Suprapubic skin (tissue), 4 donors: ENCODE results near the gene LIPC. TPM values are rescaled to one million over a fixed set of nuclear protein-coding genes. Genes with fewer than 3 reads are reported as not detected.

ENCODE experiments used
- DNase-seq, 2 donors: peaks; one replicate each; pipeline ENCODE4 v3.0.0-alpha.2; 2019; ENCODE audit warnings: low spot score in 2 of 2
- H3K27ac ChIP-seq: fragments of 200-600 bp; sonication (generic); one replicate; pipeline ENCODE4 v1.5.1; 2019
- H3K27me3 ChIP-seq: fragments of 200-600 bp; sonication (generic); one replicate; pipeline ENCODE4 v1.5.1; 2019
- H3K36me3 ChIP-seq: fragments of 200-600 bp; sonication (generic); one replicate; pipeline ENCODE4 v1.5.1; 2019
- H3K4me1 ChIP-seq: fragments of 200-600 bp; sonication (generic); one replicate; pipeline ENCODE4 v1.5.1; 2019
- H3K4me3 ChIP-seq: fragments of 200-600 bp; sonication (generic); one replicate; pipeline ENCODE4 v1.5.1; 2019; ENCODE audit warnings: mild to moderate bottlenecking
- H3K9me3 ChIP-seq: fragments of 200-600 bp; sonication (generic); one replicate; pipeline ENCODE4 v1.5.1; 2019
- CTCF ChIP-seq, 2 donors: fragments of 200-600 bp in 1 of 2; fragments of 450-650 bp in 1 of 2; sonication (generic) in 1 of 2; IDR thresholded peaks; one replicate each; pipeline ENCODE4 v1.5.1; 2016 to 2019; ENCODE audit warnings: antibody characterized with exemption in 2 of 2, mild to moderate bottlenecking in 1 of 2, moderate library complexity in 1 of 2
- EP300 ChIP-seq: sonication (generic); formaldehyde crosslinking; IDR thresholded peaks from one replicate; pipeline ENCODE4 v1.6.1; 2017; ENCODE audit warnings: antibody characterized with exemption
- POLR2A ChIP-seq, 2 donors: fragments of 450-650 bp; IDR thresholded peaks; one replicate each; pipeline ENCODE4 v1.6.1; 2017; ENCODE audit warnings: antibody characterized with exemption in 2 of 2, mild to moderate bottlenecking in 2 of 2, moderate library complexity in 2 of 2
- POLR2AphosphoS5 ChIP-seq, 3 donors: sonication (generic); formaldehyde crosslinking; IDR thresholded peaks; one replicate each; pipeline ENCODE4 v1.6.1; 2017; ENCODE audit warnings: antibody characterized with exemption in 3 of 3
- WGBS: methylation state at CpG from one replicate; pipeline ENCODE4 v1.1.5; 2018; 5-methylcytosine and 5-hydroxymethylcytosine counted together
- total RNA-seq, 4 donors: library from RNA; depleted of rRNA; stranded (reverse); fragments of >200 nt; gene quantifications; one replicate each; pipeline ENCODE4 v1.1.0, GENCODE V29; 2016

The LIPC gene
- total RNA-seq, 4 donors from 2014 or later: 0.26 to 0.96 TPM; not detected in 2

GRCh38 chr15:58587486-58587885, 155.7 kb downstream of the LIPC start:
- H3K36me3 ChIP-seq: no peaks in the 10 kb centered on the region
- no peaks in the 10 kb centered on the region for H3K27me3 ChIP-seq
- no peak overlapping the region for H3K27ac ChIP-seq
- no peaks in the 10 kb centered on the region for H3K9me3 ChIP-seq
- no peaks in the 10 kb centered on the region for H3K4me1 ChIP-seq
- TF ChIP-seq POLR2A (IDR thresholded peaks at IDR 0.05) (no peak), POLR2AphosphoS5 (IDR thresholded peaks at IDR 0.05) (no peak), CTCF (IDR thresholded peaks at IDR 0.05) (no peak), EP300 (no peak)
- DNase-seq: no peak
- no peak overlapping the region for H3K4me3 ChIP-seq
- 89% methylated on average over 4 of the region's 4 CpGs for WGBS

GRCh38 chr15:58588096-58588495, 156.3 kb downstream of the LIPC start:
- Histone ChIP-seq H3K4me3 (no peak overlapping the region), H3K36me3 (no peaks in the 10 kb centered on the region), H3K27me3 (no peaks in the 10 kb centered on the region), H3K27ac (no peak overlapping the region), H3K4me1 (no peaks in the 10 kb centered on the region), H3K9me3 (no peaks in the 10 kb centered on the region)
- WGBS: 65% methylated on average over 1 of the region's 1 CpG
- TF ChIP-seq POLR2AphosphoS5 (IDR thresholded peaks at IDR 0.05): no peak
- no peak for TF ChIP-seq CTCF (IDR thresholded peaks at IDR 0.05)
- TF ChIP-seq POLR2A (IDR thresholded peaks at IDR 0.05): no peak
- TF ChIP-seq EP300: no peak
- DNase-seq: no peak

GRCh38 chr15:58589047-58589446, 157.3 kb downstream of the LIPC start:
- no peaks in the 10 kb centered on the region for H3K36me3 ChIP-seq
- no peaks in the 10 kb centered on the region for H3K27me3 ChIP-seq
- no peaks in the 10 kb centered on the region for H3K4me1 ChIP-seq
- no peak overlapping the region for H3K27ac ChIP-seq
- no peak for DNase-seq
- H3K9me3 ChIP-seq: no peaks in the 10 kb centered on the region
- WGBS: 86% methylated on average over 3 of the region's 3 CpGs
- H3K4me3 ChIP-seq: no peak overlapping the region
- no peak for TF ChIP-seq EP300
- TF ChIP-seq POLR2AphosphoS5 (IDR thresholded peaks at IDR 0.05): no peak
- no peak for TF ChIP-seq POLR2A (IDR thresholded peaks at IDR 0.05)
- TF ChIP-seq CTCF (IDR thresholded peaks at IDR 0.05): no peak

GRCh38 chr15:58590236-58590635, 158.4 kb downstream of the LIPC start:
- Histone ChIP-seq H3K9me3 (no peaks in the 10 kb centered on the region), H3K4me3 (no peak overlapping the region), H3K27ac (no peak overlapping the region), H3K27me3 (no peaks in the 10 kb centered on the region), H3K36me3 (peaks cover 4% of the 10 kb centered on the region), H3K4me1 (no peaks in the 10 kb centered on the region)
- 73% methylated on average over 1 of the region's 1 CpG for WGBS
- TF ChIP-seq POLR2AphosphoS5 (IDR thresholded peaks at IDR 0.05): no peak
- no peak for TF ChIP-seq CTCF (IDR thresholded peaks at IDR 0.05)
- TF ChIP-seq EP300: no peak
- TF ChIP-seq POLR2A (IDR thresholded peaks at IDR 0.05): no peak
- no peak for DNase-seq

GRCh38 chr15:58590926-58591325, 159.1 kb downstream of the LIPC start:
- no peak for DNase-seq
- Histone ChIP-seq H3K36me3 (peaks cover 4% of the 10 kb centered on the region), H3K9me3 (no peaks in the 10 kb centered on the region), H3K4me1 (no peaks in the 10 kb centered on the region), H3K27me3 (no peaks in the 10 kb centered on the region), H3K4me3 (no peak overlapping the region), H3K27ac (no peak overlapping the region)
- 48% methylated on average over 1 of the region's 1 CpG for WGBS
- no peak for TF ChIP-seq EP300
- TF ChIP-seq POLR2AphosphoS5 (IDR thresholded peaks at IDR 0.05): no peak
- no peak for TF ChIP-seq POLR2A (IDR thresholded peaks at IDR 0.05)
- TF ChIP-seq CTCF (IDR thresholded peaks at IDR 0.05): no peak
